ENCODE measurements around the gene EPHB6. TPM values are rescaled to one million over a fixed set of nuclear protein-coding genes. Genes with fewer than 3 reads are reported as not detected.

EPHB6 gene
- total and polyA plus RNA-seq, 10 of the 15 experiments (the other 5 are each of a cell fraction or from before 2014, with no cell fraction given) = 0.06 to 1.3 (median 0.37) TPM; not detected in 2

DNA sequence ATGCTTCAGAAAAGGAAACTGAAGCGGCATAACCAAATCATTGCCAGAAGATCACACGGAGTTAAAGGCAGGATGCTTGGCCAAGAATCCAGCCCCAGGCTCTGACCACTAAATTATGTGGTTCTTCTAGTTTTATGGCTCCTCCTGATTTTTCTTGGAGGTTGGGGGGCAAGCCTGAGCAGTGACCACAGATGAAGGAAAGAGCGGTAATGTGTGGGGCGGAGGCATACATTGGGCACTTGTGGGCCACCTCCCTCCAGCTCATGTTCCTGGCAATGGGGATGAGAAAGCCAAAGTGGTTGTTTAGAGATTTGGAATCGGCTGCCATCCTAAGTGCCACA lies 27.4 kb downstream of the EPHB6 start (continued):
- TF ChIP-seq, protein P1, sequence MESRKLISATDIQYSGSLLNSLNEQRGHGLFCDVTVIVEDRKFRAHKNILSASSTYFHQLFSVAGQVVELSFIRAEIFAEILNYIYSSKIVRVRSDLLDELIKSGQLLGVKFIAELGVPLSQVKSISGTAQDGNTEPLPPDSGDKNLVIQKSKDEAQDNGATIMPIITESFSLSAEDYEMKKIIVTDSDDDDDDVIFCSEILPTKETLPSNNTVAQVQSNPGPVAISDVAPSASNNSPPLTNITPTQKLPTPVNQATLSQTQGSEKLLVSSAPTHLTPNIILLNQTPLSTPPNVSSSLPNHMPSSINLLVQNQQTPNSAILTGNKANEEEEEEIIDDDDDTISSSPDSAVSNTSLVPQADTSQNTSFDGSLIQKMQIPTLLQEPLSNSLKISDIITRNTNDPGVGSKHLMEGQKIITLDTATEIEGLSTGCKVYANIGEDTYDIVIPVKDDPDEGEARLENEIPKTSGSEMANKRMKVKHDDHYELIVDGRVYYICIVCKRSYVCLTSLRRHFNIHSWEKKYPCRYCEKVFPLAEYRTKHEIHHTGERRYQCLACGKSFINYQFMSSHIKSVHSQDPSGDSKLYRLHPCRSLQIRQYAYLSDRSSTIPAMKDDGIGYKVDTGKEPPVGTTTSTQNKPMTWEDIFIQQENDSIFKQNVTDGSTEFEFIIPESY (IDR thresholded peaks at IDR 0.05) = no peak

DNA sequence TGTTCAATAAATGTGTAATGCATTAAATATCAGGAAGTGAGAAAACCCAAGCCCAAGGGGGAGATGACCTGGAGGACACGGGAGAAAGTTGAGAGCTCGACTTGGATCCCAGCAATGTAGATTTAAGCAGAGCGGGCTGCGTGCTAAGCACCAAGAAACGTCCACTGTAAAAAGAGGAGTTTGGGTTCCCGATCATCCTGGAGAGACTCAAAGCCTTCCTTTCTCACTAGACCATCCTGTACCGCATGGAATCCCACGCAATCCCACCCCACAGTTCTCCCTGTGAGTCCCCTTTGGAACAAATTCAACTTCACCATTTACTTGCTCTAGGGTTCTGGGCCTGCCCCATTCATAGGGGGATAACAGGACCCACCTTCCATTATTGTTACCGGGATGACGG lies 28.3 kb downstream of the EPHB6 start:
- no peaks in the 10 kb centered on the region for H3K79me2 ChIP-seq (ENCODE audit: control insufficient read depth, insufficient read depth, low read length)
- 0 out of 4 replicates have a peak, but pooled peaks cover 0 to 2% of the 10 kb centered on the region in 2 experiments for H3K27me3 ChIP-seq (replicated peaks in 1 of 2; ENCODE audit: control insufficient read depth in 2 of 2, insufficient read depth in 2 of 2, low read length in 1 of 2)
- no peak overlapping the region for H3K4me2 ChIP-seq (ENCODE audit: control insufficient read depth, insufficient read depth)
- no peaks in the 10 kb centered on the region for H4K20me1 ChIP-seq (ENCODE audit: control insufficient read depth, insufficient read depth)
- no peak overlapping the region for H3K27ac ChIP-seq (ENCODE audit: control insufficient read depth, insufficient read depth)
- WGBS (ENCODE audit: insufficient coverage, insufficient replicate concordance, low lambda C conversion rate, missing lambda C conversion rate) = 66% methylated on average over 10 of the region's 10 CpGs
- DNase-seq (ENCODE audit: low read depth, low spot score) = no peak
- no peak overlapping the region for H3K9ac ChIP-seq (ENCODE audit: control insufficient read depth, insufficient read depth, low read length)
- in situ Hi-C loops (cut with MboI) = no loop called here
- no peaks in the 10 kb centered on the region for H3K9me3 ChIP-seq (replicated peaks; ENCODE audit: control insufficient read depth, insufficient read depth, low read length)
- CTCF ChIA-PET = interaction anchor here (1.1 to 7.1 kb wide), 4 partner anchors 10 to 334 kb away, joined by 3 to 123 read pairs (median 10); no protein-coding TSS in a partner anchor
- no peak overlapping the region for H3K4me3 ChIP-seq
- intact Hi-C loops (cut with micrococcal nuclease; ENCODE audit: unreplicated experiment) = no loop called here
- SMC1A ChIA-PET (ENCODE audit: uncharacterized antibody, unreplicated experiment) = interaction anchor here (1.2 to 4.6 kb wide), 2 partner anchors 78 to 119 kb away, joined by 3 to 39 read pairs; no protein-coding TSS in a partner anchor
- no TSS peak for BruUV-seq (replicated peaks)
- no peaks in the 10 kb centered on the region for H3K36me3 ChIP-seq (ENCODE audit: control insufficient read depth in 2 of 2, insufficient read depth in 2 of 2, low read length in 1 of 2)
- RAD21 ChIA-PET (ENCODE audit: unreplicated experiment) = interaction anchor here (1.4 kb wide), 1 partner anchor 98 kb away, joined by 3 read pairs; no protein-coding TSS in a partner anchor
- POLR2A ChIA-PET = no interaction called here
- no peak overlapping the region for H2AFZ ChIP-seq (ENCODE audit: control insufficient read depth, low read depth, low read length)
- H3K4me1 ChIP-seq (ENCODE audit: control insufficient read depth, insufficient read depth, low read length) = no peaks in the 10 kb centered on the region
- no peak for FAIRE-seq
- no peak for ATAC-seq
- TF ChIP-seq KAT2A (conservative IDR thresholded peaks at IDR 0.05; ENCODE audit: control insufficient read depth, low read depth, low read length) (no peak), JUNB (IDR thresholded peaks at IDR 0.05) (no peak), ESRRA (IDR thresholded peaks at IDR 0.05; ENCODE audit: low read length) (no peak), ASH2L (IDR thresholded peaks at IDR 0.05; ENCODE audit: borderline replicate concordance, low read depth) (no peak), BMI1 (IDR thresholded peaks at IDR 0.05; ENCODE audit: borderline replicate concordance) (no peak), CEBPB (IDR thresholded peaks at IDR 0.05; ENCODE audit: borderline replicate concordance in 1 of 2, low read depth in 2 of 2, low read length in 2 of 2) (no peak)
- TF ChIP-seq, protein P2, sequence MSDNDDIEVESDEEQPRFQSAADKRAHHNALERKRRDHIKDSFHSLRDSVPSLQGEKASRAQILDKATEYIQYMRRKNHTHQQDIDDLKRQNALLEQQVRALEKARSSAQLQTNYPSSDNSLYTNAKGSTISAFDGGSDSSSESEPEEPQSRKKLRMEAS (IDR thresholded peaks at IDR 0.05; ENCODE audit: low read depth, low read length) = no peak
- TF ChIP-seq, protein P3, sequence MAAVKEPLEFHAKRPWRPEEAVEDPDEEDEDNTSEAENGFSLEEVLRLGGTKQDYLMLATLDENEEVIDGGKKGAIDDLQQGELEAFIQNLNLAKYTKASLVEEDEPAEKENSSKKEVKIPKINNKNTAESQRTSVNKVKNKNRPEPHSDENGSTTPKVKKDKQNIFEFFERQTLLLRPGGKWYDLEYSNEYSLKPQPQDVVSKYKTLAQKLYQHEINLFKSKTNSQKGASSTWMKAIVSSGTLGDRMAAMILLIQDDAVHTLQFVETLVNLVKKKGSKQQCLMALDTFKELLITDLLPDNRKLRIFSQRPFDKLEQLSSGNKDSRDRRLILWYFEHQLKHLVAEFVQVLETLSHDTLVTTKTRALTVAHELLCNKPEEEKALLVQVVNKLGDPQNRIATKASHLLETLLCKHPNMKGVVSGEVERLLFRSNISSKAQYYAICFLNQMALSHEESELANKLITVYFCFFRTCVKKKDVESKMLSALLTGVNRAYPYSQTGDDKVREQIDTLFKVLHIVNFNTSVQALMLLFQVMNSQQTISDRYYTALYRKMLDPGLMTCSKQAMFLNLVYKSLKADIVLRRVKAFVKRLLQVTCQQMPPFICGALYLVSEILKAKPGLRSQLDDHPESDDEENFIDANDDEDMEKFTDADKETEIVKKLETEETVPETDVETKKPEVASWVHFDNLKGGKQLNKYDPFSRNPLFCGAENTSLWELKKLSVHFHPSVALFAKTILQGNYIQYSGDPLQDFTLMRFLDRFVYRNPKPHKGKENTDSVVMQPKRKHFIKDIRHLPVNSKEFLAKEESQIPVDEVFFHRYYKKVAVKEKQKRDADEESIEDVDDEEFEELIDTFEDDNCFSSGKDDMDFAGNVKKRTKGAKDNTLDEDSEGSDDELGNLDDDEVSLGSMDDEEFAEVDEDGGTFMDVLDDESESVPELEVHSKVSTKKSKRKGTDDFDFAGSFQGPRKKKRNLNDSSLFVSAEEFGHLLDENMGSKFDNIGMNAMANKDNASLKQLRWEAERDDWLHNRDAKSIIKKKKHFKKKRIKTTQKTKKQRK (IDR thresholded peaks at IDR 0.05; ENCODE audit: low read depth, low read length) = no peak
- TF ChIP-seq, protein P1 (IDR thresholded peaks at IDR 0.05) = no peak
- TF ChIP-seq, protein P4, sequence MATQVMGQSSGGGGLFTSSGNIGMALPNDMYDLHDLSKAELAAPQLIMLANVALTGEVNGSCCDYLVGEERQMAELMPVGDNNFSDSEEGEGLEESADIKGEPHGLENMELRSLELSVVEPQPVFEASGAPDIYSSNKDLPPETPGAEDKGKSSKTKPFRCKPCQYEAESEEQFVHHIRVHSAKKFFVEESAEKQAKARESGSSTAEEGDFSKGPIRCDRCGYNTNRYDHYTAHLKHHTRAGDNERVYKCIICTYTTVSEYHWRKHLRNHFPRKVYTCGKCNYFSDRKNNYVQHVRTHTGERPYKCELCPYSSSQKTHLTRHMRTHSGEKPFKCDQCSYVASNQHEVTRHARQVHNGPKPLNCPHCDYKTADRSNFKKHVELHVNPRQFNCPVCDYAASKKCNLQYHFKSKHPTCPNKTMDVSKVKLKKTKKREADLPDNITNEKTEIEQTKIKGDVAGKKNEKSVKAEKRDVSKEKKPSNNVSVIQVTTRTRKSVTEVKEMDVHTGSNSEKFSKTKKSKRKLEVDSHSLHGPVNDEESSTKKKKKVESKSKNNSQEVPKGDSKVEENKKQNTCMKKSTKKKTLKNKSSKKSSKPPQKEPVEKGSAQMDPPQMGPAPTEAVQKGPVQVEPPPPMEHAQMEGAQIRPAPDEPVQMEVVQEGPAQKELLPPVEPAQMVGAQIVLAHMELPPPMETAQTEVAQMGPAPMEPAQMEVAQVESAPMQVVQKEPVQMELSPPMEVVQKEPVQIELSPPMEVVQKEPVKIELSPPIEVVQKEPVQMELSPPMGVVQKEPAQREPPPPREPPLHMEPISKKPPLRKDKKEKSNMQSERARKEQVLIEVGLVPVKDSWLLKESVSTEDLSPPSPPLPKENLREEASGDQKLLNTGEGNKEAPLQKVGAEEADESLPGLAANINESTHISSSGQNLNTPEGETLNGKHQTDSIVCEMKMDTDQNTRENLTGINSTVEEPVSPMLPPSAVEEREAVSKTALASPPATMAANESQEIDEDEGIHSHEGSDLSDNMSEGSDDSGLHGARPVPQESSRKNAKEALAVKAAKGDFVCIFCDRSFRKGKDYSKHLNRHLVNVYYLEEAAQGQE (IDR thresholded peaks at IDR 0.05; ENCODE audit: low read depth, low read length) = no peak
